ENCODE results near the gene NEXN. TPM values are rescaled to one million over a fixed set of nuclear protein-coding genes. Genes with fewer than 3 reads are reported as not detected.

NEXN gene
- total and polyA plus RNA-seq, 2 of the 13 experiments (the other 11 are each of a cell fraction or from before 2014, with no cell fraction given), result 0.07 to 0.97 TPM

DNA sequence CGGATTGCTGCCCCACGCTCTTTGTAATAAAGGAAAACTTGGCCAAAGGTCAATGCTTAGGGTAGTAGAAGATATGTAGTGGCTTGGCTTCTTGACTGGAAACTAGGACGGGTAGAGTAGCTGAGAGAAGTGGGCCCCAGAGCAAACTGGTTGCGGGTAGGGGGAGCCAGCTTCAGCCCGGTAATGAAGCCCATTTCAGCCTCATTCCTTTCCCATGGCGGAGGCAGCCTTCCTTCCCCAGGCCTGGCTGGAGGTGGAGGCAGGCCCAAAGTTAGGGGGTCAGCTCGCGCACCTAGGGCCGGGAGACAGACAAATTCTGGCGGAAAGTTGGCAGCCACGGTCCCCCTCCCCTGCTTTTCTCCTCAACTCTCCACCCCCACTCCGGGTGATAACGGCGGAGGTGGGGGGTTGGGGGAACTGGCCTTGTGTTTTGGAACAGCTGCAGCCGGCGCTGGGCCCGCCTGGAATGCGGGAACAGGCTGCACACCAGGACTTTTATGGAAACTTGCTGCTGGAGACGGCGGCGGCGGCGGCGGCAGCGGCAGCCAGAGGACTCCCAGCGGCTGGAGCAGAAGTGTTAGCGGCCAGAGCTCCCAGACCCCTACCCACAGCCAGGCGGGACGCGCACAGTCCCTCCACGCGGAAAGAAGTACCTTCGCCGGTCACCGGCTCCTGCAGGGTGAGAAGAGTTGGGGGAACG lies at the start of gene NEXN (continued):
- TF ChIP-seq, protein P1, sequence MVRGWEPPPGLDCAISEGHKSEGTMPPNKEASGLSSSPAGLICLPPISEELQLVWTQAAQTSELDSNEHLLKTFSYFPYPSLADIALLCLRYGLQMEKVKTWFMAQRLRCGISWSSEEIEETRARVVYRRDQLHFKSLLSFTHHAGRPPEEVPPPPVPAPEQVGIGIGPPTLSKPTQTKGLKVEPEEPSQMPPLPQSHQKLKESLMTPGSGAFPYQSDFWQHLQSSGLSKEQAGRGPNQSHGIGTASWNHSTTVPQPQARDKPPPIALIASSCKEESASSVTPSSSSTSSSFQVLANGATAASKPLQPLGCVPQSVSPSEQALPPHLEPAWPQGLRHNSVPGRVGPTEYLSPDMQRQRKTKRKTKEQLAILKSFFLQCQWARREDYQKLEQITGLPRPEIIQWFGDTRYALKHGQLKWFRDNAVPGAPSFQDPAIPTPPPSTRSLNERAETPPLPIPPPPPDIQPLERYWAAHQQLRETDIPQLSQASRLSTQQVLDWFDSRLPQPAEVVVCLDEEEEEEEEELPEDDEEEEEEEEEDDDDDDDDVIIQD (CRISPR knock-in tag; IDR thresholded peaks at IDR 0.05; ENCODE audit: low read depth), result no peak
- no peak for TF ChIP-seq ZNF629 (CRISPR knock-in tag; conservative IDR thresholded peaks at IDR 0.05)
- TF ChIP-seq, protein P2, sequence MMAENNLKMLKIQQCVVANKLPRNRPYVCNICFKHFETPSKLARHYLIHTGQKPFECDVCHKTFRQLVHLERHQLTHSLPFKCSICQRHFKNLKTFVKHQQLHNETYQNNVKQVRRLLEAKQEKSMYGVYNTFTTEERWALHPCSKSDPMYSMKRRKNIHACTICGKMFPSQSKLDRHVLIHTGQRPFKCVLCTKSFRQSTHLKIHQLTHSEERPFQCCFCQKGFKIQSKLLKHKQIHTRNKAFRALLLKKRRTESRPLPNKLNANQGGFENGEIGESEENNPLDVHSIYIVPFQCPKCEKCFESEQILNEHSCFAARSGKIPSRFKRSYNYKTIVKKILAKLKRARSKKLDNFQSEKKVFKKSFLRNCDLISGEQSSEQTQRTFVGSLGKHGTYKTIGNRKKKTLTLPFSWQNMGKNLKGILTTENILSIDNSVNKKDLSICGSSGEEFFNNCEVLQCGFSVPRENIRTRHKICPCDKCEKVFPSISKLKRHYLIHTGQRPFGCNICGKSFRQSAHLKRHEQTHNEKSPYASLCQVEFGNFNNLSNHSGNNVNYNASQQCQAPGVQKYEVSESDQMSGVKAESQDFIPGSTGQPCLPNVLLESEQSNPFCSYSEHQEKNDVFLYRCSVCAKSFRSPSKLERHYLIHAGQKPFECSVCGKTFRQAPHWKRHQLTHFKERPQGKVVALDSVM (CRISPR knock-in tag; IDR thresholded peaks at IDR 0.05), result peak; percentile 91
- no peak for TF ChIP-seq REL (CRISPR knock-in tag; conservative IDR thresholded peaks at IDR 0.05)
- TF ChIP-seq ZNF331 (CRISPR knock-in tag; IDR thresholded peaks at IDR 0.05), result 0 out of 2 replicates have a peak, but pooled peaks have one; percentile 13
- no peak for TF ChIP-seq ZNF589 (CRISPR knock-in tag; conservative IDR thresholded peaks at IDR 0.05)
- TF ChIP-seq ZFX (CRISPR knock-in tag; IDR thresholded peaks at IDR 0.05; ENCODE audit: low read depth), result peak; percentile 85
- no peak for TF ChIP-seq ZNF343 (CRISPR knock-in tag; IDR thresholded peaks at IDR 0.05)
- no peak for TF ChIP-seq KLF12 (CRISPR knock-in tag; IDR thresholded peaks at IDR 0.05; ENCODE audit: borderline replicate concordance)
- TF ChIP-seq ZBTB7B (CRISPR knock-in tag; IDR thresholded peaks at IDR 0.05), result 0 out of 2 replicates have a peak, but pooled peaks have one; percentile 21
- no peak for TF ChIP-seq ETV5 (CRISPR knock-in tag; IDR thresholded peaks at IDR 0.05; ENCODE audit: borderline replicate concordance)
- no peak for TF ChIP-seq CBFB (CRISPR knock-in tag; IDR thresholded peaks at IDR 0.05)
- TF ChIP-seq HMG20B (CRISPR knock-in tag; conservative IDR thresholded peaks at IDR 0.05), result no peak
- TF ChIP-seq, protein P3, sequence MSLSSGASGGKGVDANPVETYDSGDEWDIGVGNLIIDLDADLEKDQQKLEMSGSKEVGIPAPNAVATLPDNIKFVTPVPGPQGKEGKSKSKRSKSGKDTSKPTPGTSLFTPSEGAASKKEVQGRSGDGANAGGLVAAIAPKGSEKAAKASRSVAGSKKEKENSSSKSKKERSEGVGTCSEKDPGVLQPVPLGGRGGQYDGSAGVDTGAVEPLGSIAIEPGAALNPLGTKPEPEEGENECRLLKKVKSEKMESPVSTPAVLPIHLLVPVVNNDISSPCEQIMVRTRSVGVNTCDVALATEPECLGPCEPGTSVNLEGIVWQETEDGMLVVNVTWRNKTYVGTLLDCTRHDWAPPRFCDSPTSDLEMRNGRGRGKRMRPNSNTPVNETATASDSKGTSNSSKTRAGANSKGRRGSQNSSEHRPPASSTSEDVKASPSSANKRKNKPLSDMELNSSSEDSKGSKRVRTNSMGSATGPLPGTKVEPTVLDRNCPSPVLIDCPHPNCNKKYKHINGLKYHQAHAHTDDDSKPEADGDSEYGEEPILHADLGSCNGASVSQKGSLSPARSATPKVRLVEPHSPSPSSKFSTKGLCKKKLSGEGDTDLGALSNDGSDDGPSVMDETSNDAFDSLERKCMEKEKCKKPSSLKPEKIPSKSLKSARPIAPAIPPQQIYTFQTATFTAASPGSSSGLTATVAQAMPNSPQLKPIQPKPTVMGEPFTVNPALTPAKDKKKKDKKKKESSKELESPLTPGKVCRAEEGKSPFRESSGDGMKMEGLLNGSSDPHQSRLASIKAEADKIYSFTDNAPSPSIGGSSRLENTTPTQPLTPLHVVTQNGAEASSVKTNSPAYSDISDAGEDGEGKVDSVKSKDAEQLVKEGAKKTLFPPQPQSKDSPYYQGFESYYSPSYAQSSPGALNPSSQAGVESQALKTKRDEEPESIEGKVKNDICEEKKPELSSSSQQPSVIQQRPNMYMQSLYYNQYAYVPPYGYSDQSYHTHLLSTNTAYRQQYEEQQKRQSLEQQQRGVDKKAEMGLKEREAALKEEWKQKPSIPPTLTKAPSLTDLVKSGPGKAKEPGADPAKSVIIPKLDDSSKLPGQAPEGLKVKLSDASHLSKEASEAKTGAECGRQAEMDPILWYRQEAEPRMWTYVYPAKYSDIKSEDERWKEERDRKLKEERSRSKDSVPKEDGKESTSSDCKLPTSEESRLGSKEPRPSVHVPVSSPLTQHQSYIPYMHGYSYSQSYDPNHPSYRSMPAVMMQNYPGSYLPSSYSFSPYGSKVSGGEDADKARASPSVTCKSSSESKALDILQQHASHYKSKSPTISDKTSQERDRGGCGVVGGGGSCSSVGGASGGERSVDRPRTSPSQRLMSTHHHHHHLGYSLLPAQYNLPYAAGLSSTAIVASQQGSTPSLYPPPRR (CRISPR knock-in tag; IDR thresholded peaks at IDR 0.05; ENCODE audit: borderline replicate concordance), result no peak
- TF ChIP-seq, protein P4, sequence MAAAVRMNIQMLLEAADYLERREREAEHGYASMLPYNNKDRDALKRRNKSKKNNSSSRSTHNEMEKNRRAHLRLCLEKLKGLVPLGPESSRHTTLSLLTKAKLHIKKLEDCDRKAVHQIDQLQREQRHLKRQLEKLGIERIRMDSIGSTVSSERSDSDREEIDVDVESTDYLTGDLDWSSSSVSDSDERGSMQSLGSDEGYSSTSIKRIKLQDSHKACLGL (CRISPR knock-in tag; IDR thresholded peaks at IDR 0.05), result no peak
- TF ChIP-seq, protein P5, sequence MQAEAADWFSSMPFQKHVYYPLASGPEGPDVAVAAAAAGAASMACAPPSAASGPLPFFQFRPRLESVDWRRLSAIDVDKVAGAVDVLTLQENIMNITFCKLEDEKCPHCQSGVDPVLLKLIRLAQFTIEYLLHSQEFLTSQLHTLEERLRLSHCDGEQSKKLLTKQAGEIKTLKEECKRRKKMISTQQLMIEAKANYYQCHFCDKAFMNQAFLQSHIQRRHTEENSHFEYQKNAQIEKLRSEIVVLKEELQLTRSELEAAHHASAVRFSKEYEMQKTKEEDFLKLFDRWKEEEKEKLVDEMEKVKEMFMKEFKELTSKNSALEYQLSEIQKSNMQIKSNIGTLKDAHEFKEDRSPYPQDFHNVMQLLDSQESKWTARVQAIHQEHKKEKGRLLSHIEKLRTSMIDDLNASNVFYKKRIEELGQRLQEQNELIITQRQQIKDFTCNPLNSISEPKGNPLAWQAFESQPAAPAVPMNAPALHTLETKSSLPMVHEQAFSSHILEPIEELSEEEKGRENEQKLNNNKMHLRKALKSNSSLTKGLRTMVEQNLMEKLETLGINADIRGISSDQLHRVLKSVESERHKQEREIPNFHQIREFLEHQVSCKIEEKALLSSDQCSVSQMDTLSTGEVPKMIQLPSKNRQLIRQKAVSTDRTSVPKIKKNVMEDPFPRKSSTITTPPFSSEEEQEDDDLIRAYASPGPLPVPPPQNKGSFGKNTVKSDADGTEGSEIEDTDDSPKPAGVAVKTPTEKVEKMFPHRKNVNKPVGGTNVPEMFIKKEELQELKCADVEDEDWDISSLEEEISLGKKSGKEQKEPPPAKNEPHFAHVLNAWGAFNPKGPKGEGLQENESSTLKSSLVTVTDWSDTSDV (CRISPR knock-in tag; IDR thresholded peaks at IDR 0.05), result no peak

All from HepG2 (cell line).